Naive thymus-derived CD4-positive, alpha-beta T cell (primary cell): ENCODE measurements around the gene EXOG. TPM values are rescaled to one million over a fixed set of nuclear protein-coding genes. Genes with fewer than 3 reads are reported as not detected.

Source experiments
- ATAC-seq: fragments of 150-1000 bp; cut with Tn5 transposase; 2 replicates; pipeline ENCODE4 v1.10.0; 2021; ENCODE audit warnings: mild to moderate bottlenecking, moderate library complexity
- CTCF ChIA-PET: fragments of 350-600 bp; sonication (Branson Sonifier 250); formaldehyde crosslinking; loops from one replicate; lab custom pipeline; 2021; ENCODE audit warnings: antibody characterized with exemption; lab: Charles Lee
- POLR2A ChIA-PET: fragments of 350-600 bp; sonication (Branson Sonifier 250); formaldehyde crosslinking; loops from one replicate; lab custom pipeline; 2021; ENCODE audit warnings: antibody characterized with exemption, inconsistent platforms; lab: Charles Lee
- DNase-seq, 9 donors: peaks; one replicate each; pipeline versions ENCODE4 v3.0.0 to v3.0.0-alpha.2; 2020 to 2022; ENCODE audit warnings: mixed read lengths in 1 of 9
- H3K27ac ChIP-seq: one replicate; pipeline ENCODE4 v1.7.0; 2013; ENCODE audit warnings: mild to moderate bottlenecking, low read depth, low read length, moderate library complexity
- H3K27me3 ChIP-seq, 2 donors: one replicate each; pipeline ENCODE4 v1.7.0; 2013; ENCODE audit warnings: low read length in 2 of 2, mild to moderate bottlenecking in 2 of 2, moderate library complexity in 2 of 2; ENCODE audit not compliant: control insufficient read depth in 2 of 2, insufficient read depth in 2 of 2
- H3K36me3 ChIP-seq, 3 experiments: 1 replicate in 2 of 3; 2 replicates in 1 of 3; pipeline ENCODE4 v1.7.0; 2013; ENCODE audit warnings: low read length in 3 of 3, mild to moderate bottlenecking in 3 of 3, moderate library complexity in 1 of 3; ENCODE audit not compliant: insufficient read depth in 3 of 3, control insufficient read depth in 2 of 3
- H3K4me1 ChIP-seq, 2 donors: one replicate each; pipeline ENCODE4 v1.7.0; 2013; ENCODE audit warnings: low read length in 2 of 2, mild to moderate bottlenecking in 2 of 2, moderate library complexity in 1 of 2; ENCODE audit not compliant: control insufficient read depth in 2 of 2, insufficient read depth in 2 of 2
- H3K4me3 ChIP-seq: 2 replicates; pipeline ENCODE4 v1.7.0; 2013; ENCODE audit warnings: mild to moderate bottlenecking, low read length
- H3K9me3 ChIP-seq, 3 experiments: 1 replicate in 2 of 3; 2 replicates in 1 of 3; pipeline ENCODE4 v1.7.0; 2013; ENCODE audit warnings: low read length in 3 of 3; ENCODE audit not compliant: control insufficient read depth in 2 of 3
- H3K27ac Mint-ChIP-seq, 9 donors: one replicate each; pipeline ENCODE4 v1.8.0; 2020 to 2022; ENCODE audit warnings: mixed read lengths in 9 of 9, mild to moderate bottlenecking in 8 of 9, moderate library complexity in 5 of 9, inconsistent platforms in 2 of 9
- H3K27me3 Mint-ChIP-seq, 5 donors: one replicate each; pipeline ENCODE4 v1.8.0; 2021 to 2022; ENCODE audit warnings: mixed read lengths in 5 of 5, mild to moderate bottlenecking in 1 of 5
- H3K36me3 Mint-ChIP-seq, 5 donors: one replicate each; pipeline ENCODE4 v1.8.0; 2020 to 2022; ENCODE audit warnings: mixed read lengths in 5 of 5, mild to moderate bottlenecking in 3 of 5, inconsistent platforms in 1 of 5
- H3K4me1 Mint-ChIP-seq, 7 donors: one replicate each; pipeline ENCODE4 v1.8.0; 2020 to 2022; ENCODE audit warnings: mixed read lengths in 7 of 7, mild to moderate bottlenecking in 3 of 7, inconsistent platforms in 1 of 7
- H3K4me3 Mint-ChIP-seq, 10 donors: one replicate each; pipeline ENCODE4 v1.8.0; 2020 to 2022; ENCODE audit warnings: mild to moderate bottlenecking in 10 of 10, mixed read lengths in 10 of 10, moderate library complexity in 6 of 10, inconsistent platforms in 2 of 10
- H3K9me3 Mint-ChIP-seq, 11 donors: one replicate each; pipeline ENCODE4 v1.8.0; 2020 to 2022; ENCODE audit warnings: mixed read lengths in 11 of 11, mild to moderate bottlenecking in 4 of 11, inconsistent platforms in 1 of 11, moderate library complexity in 1 of 11
- intact Hi-C, 2 donors: fragments of 100-400 bp; cut with micrococcal nuclease; formaldehyde crosslinking; loops; one replicate each; pipeline ENCODE4 v1.15.1; 2023
- polyA plus RNA-seq, 2 donors: library from polyadenylated mRNA; unstranded; fragments of 300-500 nt; fragmentation: Illumina TruSeq; gene quantifications; one replicate each; pipeline ENCODE4 v1.2.3, GENCODE V29; 2021
- total RNA-seq, 6 experiments: library from RNA in 5 of 6; stranded (reverse) in 5 of 6; gene quantifications; 1 replicate in 5 of 6; 2 replicates in 1 of 6; pipeline ENCODE4 v1.2.3 and lab custom pipeline; 2021 to 2026

The EXOG gene
- total and polyA plus RNA-seq, 7 experiments from 2014 or later, result 6.1 to 31.0 (median 20.7) TPM

DNA sequence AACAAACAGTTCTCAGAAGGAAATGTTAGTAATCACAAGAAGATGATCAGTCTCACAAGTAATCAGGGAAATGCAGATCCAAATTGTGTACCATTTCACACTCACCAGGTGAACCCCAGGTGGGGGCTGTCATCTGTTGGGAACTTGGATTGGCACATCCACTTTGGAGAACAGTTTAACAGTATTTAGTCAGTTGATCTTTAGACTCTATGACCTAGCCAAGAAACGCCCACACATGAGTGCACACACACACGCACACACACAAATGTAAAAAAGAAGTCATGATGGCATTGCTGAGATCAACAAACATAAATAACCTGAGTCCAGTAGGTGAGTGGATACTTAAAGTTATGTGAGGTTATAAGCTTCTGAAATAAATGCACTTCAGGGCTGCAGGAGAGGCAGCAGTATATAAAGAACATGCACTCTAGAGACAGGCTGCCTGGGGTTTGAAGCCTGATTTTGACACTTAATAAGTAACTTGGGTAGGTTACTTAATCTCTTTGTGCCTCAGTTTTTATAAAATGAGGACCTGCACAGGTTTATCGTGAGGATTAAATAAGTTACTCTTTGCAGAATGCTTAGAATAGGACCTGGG is 24.8 kb upstream of the EXOG start:
- ChIA-PET POLR2A (no interaction called here), CTCF (no interaction called here)
- no peaks in the 10 kb centered on the region for H3K36me3 ChIP-seq
- no peak overlapping the region for H3K27ac ChIP-seq
- no peak overlapping the region for H3K4me3 ChIP-seq
- peak overlapping the region in 1 of 9 donors; percentile 60 for H3K27ac Mint-ChIP-seq
- peaks cover 11 to 27% (median 13%) of the 10 kb centered on the region in 5 donors for H3K36me3 Mint-ChIP-seq
- H3K27me3 ChIP-seq, result no peaks in the 10 kb centered on the region
- DNase-seq (no peak), ATAC-seq (no peak)
- H3K4me3 Mint-ChIP-seq, result no peak overlapping the region
- no peaks in the 10 kb centered on the region for H3K4me1 ChIP-seq
- peaks cover 2 to 25% (median 12%) of the 10 kb centered on the region in 11 donors for H3K9me3 Mint-ChIP-seq
- intact Hi-C loops, result no loop called here
- H3K4me1 Mint-ChIP-seq, result peaks cover 7 to 39% (median 28%) of the 10 kb centered on the region in 7 donors
- H3K27me3 Mint-ChIP-seq, result no peaks in the 10 kb centered on the region
- peaks cover 0 to 11% (median 0%) of the 10 kb centered on the region in 3 experiments for H3K9me3 ChIP-seq

DNA sequence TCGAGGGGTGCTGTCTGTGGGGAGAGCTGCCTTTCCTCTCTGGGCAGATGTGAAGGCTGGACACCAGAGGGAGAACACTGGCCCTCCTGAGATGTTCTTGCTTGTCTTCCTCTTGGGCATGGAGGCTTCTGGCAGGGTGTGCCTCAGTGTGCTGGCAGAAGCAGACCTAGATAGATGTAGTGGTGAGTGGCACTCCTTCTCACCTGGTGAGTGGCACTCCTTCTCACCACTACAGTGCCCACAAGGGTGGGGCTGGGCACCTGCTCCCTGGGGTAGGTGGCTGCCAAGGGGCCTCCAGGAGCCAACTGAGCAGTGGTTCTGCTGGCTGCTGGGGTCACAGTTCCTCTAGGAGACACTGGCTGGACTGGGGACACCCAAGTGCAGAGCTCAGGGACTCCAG is 23.8 kb upstream of the EXOG start:
- ATAC-seq (no peak), DNase-seq (no peak)
- POLR2A ChIA-PET, result no interaction called here
- Mint-ChIP-seq H3K36me3 (peaks cover 11 to 23% (median 13%) of the 10 kb centered on the region in 5 donors), H3K27me3 (no peaks in the 10 kb centered on the region), H3K4me3 (no peak overlapping the region), H3K9me3 (peaks cover 2 to 25% (median 12%) of the 10 kb centered on the region in 11 donors), H3K4me1 (peaks cover 7 to 39% (median 28%) of the 10 kb centered on the region in 7 donors), H3K27ac (no peak overlapping the region)
- intact Hi-C loops, result no loop called here
- Histone ChIP-seq H3K4me1 (no peaks in the 10 kb centered on the region), H3K9me3 (peaks cover 0 to 11% (median 0%) of the 10 kb centered on the region in 3 experiments), H3K27ac (no peak overlapping the region), H3K27me3 (no peaks in the 10 kb centered on the region), H3K36me3 (no peaks in the 10 kb centered on the region), H3K4me3 (no peak overlapping the region)
- CTCF ChIA-PET, result interaction anchor here (0.7 kb wide), 1 partner anchor 8 kb away, joined by 3 read pairs; no protein-coding TSS in a partner anchor

DNA sequence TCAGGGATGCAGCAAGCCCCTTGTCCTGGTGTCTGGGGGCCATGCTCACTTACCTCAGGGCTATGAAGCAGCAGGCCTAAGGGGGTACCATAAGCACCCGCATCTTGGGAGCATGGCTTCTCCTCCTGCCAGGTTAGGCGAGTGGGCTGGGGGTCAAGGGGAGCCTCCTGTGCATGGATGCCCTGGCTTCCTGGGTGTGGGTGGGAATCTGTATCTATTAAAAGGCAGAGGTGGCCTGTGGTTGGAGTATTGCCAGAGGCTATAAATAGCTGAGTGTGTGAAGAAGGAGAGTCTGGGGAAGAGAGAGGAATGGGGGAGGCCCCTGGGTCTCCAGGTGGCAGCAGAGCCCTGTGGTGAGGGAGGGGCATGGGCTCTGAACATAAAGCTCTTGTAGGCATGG is 22.9 kb upstream of the EXOG start:
- ChIA-PET POLR2A (no interaction called here), CTCF (interaction anchor here (0.6 kb wide), 1 partner anchor 38 kb away, joined by 3 read pairs; no protein-coding TSS in a partner anchor)
- Histone ChIP-seq H3K27ac (no peak overlapping the region), H3K36me3 (no peaks in the 10 kb centered on the region), H3K9me3 (peaks cover 0 to 11% (median 0%) of the 10 kb centered on the region in 3 experiments), H3K4me3 (no peak overlapping the region), H3K27me3 (no peaks in the 10 kb centered on the region), H3K4me1 (no peaks in the 10 kb centered on the region)
- intact Hi-C loops, result no loop called here
- DNase-seq, result no peak
- Mint-ChIP-seq H3K36me3 (peaks cover 10 to 22% (median 13%) of the 10 kb centered on the region in 5 donors), H3K27me3 (no peaks in the 10 kb centered on the region), H3K4me3 (no peak overlapping the region), H3K27ac (peak overlapping the region in 3 of 9 donors; percentile 22 to 44 (median 32)), H3K9me3 (peaks cover 2 to 23% (median 12%) of the 10 kb centered on the region in 11 donors), H3K4me1 (peaks cover 7 to 39% (median 28%) of the 10 kb centered on the region in 7 donors)
- no peak for ATAC-seq

DNA sequence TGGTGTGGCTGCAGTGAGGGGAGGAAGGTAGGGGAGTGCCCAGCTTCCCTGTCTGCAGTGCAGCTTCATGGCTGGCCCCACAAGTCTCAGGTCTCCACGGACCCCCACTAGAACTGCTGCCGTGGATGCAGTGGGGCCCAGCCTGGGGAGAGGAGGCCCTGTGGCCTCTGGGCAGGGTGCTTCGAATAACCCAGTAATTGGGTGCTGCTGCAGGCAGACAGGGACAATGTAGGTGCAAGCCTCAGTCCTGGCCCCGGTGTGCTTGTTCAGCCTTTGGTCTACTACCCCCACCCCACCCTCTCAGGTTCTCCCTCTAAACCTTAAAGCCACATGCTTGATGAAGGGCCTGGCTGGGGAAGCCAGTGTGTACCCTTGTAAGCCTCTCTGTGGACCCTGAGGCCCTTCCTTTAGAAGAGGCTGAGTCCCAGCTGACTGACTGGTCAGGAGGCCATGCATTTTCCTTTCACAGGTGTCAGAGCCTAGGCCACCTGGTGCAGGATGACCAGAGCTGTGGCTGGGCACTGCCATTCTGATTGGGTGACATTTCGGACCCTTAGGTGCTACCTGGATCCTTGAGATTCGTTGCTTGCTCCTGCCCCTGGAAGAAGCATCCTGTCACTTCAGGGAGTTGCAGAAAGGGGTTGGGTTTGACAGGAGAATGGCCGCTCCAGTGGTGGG is 21.1 kb upstream of the EXOG start:
- Mint-ChIP-seq H3K27me3 (no peaks in the 10 kb centered on the region), H3K4me3 (no peak overlapping the region), H3K36me3 (peaks cover 0 to 5% (median 4%) of the 10 kb centered on the region in 5 donors), H3K27ac (peak overlapping the region in 4 of 9 donors; percentile 3 to 66 (median 28)), H3K9me3 (peaks cover 0 to 7% (median 2%) of the 10 kb centered on the region in 11 donors), H3K4me1 (peaks cover 9 to 39% (median 28%) of the 10 kb centered on the region in 7 donors)
- DNase-seq (no peak), ATAC-seq (no peak)
- intact Hi-C loops, result no loop called here
- no peaks in the 10 kb centered on the region for H3K9me3 ChIP-seq
- POLR2A ChIA-PET, result no interaction called here
- no peaks in the 10 kb centered on the region for H3K27me3 ChIP-seq
- CTCF ChIA-PET, result no interaction called here
- H3K4me1 ChIP-seq, result no peaks in the 10 kb centered on the region
- no peak overlapping the region for H3K27ac ChIP-seq
- H3K36me3 ChIP-seq, result no peaks in the 10 kb centered on the region
- no peak overlapping the region for H3K4me3 ChIP-seq

DNA sequence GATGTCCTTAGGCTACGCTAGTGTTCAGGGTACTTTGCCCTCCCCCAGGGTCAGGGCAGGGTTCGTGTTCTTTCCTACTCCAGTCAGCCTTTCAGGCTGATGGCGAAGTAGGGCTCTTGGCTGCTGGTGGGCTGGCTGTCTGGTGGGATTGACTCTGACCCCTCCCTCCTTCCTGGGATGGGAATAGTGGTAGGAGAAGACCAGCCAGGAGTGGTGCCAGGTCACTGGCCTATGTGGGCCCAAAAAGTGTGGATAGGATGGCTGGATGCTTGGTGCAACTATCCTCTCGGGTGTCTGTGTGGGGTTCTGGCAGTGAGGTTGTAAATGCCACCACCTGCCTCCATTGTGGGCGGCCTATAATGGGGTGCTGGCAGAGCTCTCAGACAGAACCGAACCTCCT is 20.4 kb upstream of the EXOG start:
- intact Hi-C loops, result no loop called here
- Mint-ChIP-seq H3K9me3 (peaks cover 0 to 1% (median 0%) of the 10 kb centered on the region in 11 donors), H3K36me3 (peaks cover 0 to 5% (median 0%) of the 10 kb centered on the region in 5 donors), H3K4me3 (no peak overlapping the region), H3K4me1 (peaks cover 9 to 35% (median 27%) of the 10 kb centered on the region in 7 donors), H3K27ac (peak overlapping the region in 2 of 9 donors; percentile 5 to 52), H3K27me3 (no peaks in the 10 kb centered on the region)
- ChIA-PET POLR2A (interaction anchor here (0.9 kb wide), 1 partner anchor 22 kb away, joined by 3 read pairs; the partner anchor contains the start of gene ACVR2B), CTCF (no interaction called here)
- DNase-seq (no peak), ATAC-seq (no peak)
- no peaks in the 10 kb centered on the region for H3K9me3 ChIP-seq
- H3K27ac ChIP-seq, result no peak overlapping the region
- no peak overlapping the region for H3K4me3 ChIP-seq
- H3K4me1 ChIP-seq, result no peaks in the 10 kb centered on the region
- H3K27me3 ChIP-seq, result no peaks in the 10 kb centered on the region
- H3K36me3 ChIP-seq, result peaks cover 0 to 4% (median 0%) of the 10 kb centered on the region in 3 experiments

DNA sequence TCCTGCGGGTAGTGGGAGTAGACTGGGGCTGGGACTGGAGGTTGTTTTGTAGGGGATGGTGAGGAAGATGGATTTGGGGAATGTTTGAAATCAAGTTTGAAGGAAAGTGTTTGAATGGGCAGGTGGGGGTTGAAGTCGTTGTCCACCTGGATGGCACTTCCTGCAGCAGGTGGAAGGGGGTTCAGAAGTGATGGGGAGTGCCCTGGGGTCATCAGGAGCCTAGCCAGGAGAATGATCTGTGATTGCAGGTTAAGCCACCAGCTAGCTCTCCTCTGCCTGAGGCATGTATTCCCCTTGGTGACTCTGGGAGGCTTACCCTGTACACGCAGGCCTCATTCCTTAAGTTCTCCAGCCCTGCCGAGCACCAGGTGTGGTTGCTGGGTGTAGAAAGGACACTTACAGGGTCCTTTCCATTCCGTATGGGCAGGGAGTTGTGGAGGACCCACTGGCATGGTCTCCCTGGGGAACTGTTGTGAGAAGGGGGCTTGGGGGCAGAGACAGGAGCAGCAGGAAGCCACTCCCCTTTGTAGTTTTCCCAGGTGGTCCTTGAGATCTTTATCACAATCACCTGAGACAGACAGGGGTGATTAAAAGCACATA is 19.9 kb upstream of the EXOG start:
- peaks cover 9 to 32% (median 25%) of the 10 kb centered on the region in 7 donors for H3K4me1 Mint-ChIP-seq
- Histone ChIP-seq H3K27ac (no peak overlapping the region), H3K4me1 (no peaks in the 10 kb centered on the region), H3K27me3 (no peaks in the 10 kb centered on the region), H3K9me3 (no peaks in the 10 kb centered on the region), H3K4me3 (no peak overlapping the region), H3K36me3 (peaks cover 0 to 10% (median 3%) of the 10 kb centered on the region in 3 experiments)
- intact Hi-C loops, result no loop called here
- H3K27me3 Mint-ChIP-seq, result no peaks in the 10 kb centered on the region
- CTCF ChIA-PET, result no interaction called here
- no peak for DNase-seq
- peak overlapping the region in 3 of 9 donors; percentile 5 to 60 (median 52) for H3K27ac Mint-ChIP-seq
- H3K36me3 Mint-ChIP-seq, result peaks cover 0 to 7% (median 0%) of the 10 kb centered on the region in 5 donors
- no peak for ATAC-seq
- H3K4me3 Mint-ChIP-seq, result no peak overlapping the region
- POLR2A ChIA-PET, result interaction anchor here (0.9 kb wide), 1 partner anchor 23 kb away, joined by 3 read pairs; the partner anchor contains the start of gene ACVR2B
- peaks cover 0 to 1% (median 0%) of the 10 kb centered on the region in 11 donors for H3K9me3 Mint-ChIP-seq
